ENCODE data around the gene CENPS. TPM values are rescaled to one million over a fixed set of nuclear protein-coding genes. Genes with fewer than 3 reads are reported as not detected.

Gene CENPS
- total and polyA plus RNA-seq, 2 of the 13 experiments (the other 11 are each of a cell fraction or from before 2014, with no cell fraction given), result 3.3 to 22.0 TPM

DNA sequence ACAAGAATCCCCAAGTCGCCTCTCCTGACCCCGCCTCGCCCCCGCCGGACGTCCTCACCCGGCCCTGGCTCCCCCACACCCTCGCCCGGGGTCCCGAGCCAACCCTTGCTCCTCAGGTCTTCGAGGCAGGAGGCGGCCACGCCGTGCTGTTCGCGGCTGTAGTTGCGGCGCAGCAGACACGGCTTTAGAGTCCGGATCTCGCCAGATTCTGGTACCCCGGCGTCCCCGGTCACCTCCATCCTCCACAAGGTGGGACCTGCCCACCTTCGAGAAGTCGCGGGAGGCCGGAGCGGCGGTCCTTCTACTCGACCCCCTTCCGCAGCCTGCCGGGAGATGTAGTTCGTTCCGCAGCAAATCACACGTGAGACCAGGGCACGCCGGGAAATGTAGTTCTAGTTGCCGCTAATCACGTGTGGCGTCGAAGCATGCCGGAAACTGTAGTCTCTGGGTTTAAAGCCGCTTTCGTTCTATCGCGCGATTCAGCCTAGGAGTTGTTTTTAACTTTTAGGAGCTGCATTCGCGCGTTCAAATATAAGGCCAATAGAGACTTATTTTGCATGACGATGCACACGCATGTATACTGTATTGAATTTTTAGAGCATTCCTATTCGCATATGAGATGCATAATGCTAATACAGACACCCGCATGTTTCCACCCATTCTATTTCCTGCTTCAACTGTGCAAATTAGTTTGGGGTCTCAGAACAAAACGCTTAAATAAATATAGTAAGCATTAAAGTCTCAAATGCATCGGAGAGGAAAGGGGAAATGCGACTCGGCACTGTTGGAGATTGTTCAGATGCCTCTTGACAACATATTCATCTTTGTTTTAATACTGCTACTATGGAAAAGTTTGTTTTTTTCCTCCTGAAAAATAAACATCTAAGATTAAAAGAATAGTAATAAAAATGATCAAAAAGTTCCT is 42.2 kb downstream of the CENPS start, which contains the start of gene DFFA (continued):
- TF ChIP-seq, protein P1, sequence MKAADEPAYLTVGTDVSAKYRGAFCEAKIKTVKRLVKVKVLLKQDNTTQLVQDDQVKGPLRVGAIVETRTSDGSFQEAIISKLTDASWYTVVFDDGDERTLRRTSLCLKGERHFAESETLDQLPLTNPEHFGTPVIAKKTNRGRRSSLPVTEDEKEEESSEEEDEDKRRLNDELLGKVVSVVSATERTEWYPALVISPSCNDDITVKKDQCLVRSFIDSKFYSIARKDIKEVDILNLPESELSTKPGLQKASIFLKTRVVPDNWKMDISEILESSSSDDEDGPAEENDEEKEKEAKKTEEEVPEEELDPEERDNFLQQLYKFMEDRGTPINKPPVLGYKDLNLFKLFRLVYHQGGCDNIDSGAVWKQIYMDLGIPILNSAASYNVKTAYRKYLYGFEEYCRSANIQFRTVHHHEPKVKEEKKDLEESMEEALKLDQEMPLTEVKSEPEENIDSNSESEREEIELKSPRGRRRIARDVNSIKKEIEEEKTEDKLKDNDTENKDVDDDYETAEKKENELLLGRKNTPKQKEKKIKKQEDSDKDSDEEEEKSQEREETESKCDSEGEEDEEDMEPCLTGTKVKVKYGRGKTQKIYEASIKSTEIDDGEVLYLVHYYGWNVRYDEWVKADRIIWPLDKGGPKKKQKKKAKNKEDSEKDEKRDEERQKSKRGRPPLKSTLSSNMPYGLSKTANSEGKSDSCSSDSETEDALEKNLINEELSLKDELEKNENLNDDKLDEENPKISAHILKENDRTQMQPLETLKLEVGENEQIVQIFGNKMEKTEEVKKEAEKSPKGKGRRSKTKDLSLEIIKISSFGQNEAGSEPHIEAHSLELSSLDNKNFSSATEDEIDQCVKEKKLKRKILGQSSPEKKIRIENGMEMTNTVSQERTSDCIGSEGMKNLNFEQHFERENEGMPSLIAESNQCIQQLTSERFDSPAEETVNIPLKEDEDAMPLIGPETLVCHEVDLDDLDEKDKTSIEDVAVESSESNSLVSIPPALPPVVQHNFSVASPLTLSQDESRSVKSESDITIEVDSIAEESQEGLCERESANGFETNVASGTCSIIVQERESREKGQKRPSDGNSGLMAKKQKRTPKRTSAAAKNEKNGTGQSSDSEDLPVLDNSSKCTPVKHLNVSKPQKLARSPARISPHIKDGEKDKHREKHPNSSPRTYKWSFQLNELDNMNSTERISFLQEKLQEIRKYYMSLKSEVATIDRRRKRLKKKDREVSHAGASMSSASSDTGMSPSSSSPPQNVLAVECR (CRISPR knock-in tag; IDR thresholded peaks at IDR 0.05; ENCODE audit: borderline replicate concordance), result peak; percentile 95
- TF ChIP-seq ZNF747 (CRISPR knock-in tag; IDR thresholded peaks at IDR 0.05; ENCODE audit: borderline replicate concordance) (no peak; the same call in 1 of the 2 replicates), GABPB1 (CRISPR knock-in tag; IDR thresholded peaks at IDR 0.05) (peak; percentile 94), REXO4 (CRISPR knock-in tag; IDR thresholded peaks at IDR 0.05; ENCODE audit: borderline replicate concordance) (no peak), CEBPG (CRISPR knock-in tag; IDR thresholded peaks at IDR 0.05) (peak; percentile 33; the same call in 1 of the 2 replicates), ZC3H13 (CRISPR knock-in tag; IDR thresholded peaks at IDR 0.05) (no peak; the same call in 1 of the 2 replicates), MXI1 (IDR thresholded peaks at IDR 0.05; ENCODE audit: borderline replicate concordance, low read depth, low read length) (peak; percentile 98; the same call in 2 of the 3 replicates)
- TF ChIP-seq, protein P2, sequence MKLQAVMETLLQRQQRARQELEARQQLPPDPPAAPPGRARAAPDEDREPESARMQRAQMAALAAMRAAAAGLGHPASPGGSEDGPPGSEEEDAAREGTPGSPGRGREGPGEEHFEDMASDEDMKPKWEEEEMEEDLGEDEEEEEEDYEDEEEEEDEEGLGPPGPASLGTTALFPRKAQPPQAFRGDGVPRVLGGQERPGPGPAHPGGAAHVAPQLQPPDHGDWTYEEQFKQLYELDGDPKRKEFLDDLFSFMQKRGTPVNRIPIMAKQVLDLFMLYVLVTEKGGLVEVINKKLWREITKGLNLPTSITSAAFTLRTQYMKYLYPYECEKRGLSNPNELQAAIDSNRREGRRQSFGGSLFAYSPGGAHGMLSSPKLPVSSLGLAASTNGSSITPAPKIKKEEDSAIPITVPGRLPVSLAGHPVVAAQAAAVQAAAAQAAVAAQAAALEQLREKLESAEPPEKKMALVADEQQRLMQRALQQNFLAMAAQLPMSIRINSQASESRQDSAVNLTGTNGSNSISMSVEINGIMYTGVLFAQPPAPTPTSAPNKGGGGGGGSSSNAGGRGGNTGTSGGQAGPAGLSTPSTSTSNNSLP (IDR thresholded peaks at IDR 0.05; ENCODE audit: low read depth, low read length), result no peak
- TF ChIP-seq, protein P3, sequence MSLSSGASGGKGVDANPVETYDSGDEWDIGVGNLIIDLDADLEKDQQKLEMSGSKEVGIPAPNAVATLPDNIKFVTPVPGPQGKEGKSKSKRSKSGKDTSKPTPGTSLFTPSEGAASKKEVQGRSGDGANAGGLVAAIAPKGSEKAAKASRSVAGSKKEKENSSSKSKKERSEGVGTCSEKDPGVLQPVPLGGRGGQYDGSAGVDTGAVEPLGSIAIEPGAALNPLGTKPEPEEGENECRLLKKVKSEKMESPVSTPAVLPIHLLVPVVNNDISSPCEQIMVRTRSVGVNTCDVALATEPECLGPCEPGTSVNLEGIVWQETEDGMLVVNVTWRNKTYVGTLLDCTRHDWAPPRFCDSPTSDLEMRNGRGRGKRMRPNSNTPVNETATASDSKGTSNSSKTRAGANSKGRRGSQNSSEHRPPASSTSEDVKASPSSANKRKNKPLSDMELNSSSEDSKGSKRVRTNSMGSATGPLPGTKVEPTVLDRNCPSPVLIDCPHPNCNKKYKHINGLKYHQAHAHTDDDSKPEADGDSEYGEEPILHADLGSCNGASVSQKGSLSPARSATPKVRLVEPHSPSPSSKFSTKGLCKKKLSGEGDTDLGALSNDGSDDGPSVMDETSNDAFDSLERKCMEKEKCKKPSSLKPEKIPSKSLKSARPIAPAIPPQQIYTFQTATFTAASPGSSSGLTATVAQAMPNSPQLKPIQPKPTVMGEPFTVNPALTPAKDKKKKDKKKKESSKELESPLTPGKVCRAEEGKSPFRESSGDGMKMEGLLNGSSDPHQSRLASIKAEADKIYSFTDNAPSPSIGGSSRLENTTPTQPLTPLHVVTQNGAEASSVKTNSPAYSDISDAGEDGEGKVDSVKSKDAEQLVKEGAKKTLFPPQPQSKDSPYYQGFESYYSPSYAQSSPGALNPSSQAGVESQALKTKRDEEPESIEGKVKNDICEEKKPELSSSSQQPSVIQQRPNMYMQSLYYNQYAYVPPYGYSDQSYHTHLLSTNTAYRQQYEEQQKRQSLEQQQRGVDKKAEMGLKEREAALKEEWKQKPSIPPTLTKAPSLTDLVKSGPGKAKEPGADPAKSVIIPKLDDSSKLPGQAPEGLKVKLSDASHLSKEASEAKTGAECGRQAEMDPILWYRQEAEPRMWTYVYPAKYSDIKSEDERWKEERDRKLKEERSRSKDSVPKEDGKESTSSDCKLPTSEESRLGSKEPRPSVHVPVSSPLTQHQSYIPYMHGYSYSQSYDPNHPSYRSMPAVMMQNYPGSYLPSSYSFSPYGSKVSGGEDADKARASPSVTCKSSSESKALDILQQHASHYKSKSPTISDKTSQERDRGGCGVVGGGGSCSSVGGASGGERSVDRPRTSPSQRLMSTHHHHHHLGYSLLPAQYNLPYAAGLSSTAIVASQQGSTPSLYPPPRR (CRISPR knock-in tag; IDR thresholded peaks at IDR 0.05; ENCODE audit: borderline replicate concordance), result no peak
- TF ChIP-seq, protein P4, sequence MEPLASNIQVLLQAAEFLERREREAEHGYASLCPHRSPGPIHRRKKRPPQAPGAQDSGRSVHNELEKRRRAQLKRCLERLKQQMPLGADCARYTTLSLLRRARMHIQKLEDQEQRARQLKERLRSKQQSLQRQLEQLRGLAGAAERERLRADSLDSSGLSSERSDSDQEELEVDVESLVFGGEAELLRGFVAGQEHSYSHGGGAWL (CRISPR knock-in tag; IDR thresholded peaks at IDR 0.05), result peak; percentile 99
